ENCODE data around the gene FOXP1.

FOXP1 gene

GRCh38 chr3:71288269-71288930 is 295.1 kb downstream of the FOXP1 start:
- ATAC-seq: no peak
- TF ChIP-seq TCF4 (CRISPR knock-in tag; IDR thresholded peaks at IDR 0.05; ENCODE audit: borderline replicate concordance) (no peak), ESRRG (CRISPR knock-in tag; IDR thresholded peaks at IDR 0.05) (no peak), OSR1 (CRISPR knock-in tag; IDR thresholded peaks at IDR 0.05) (no peak), SNAI2 (CRISPR knock-in tag; IDR thresholded peaks at IDR 0.05) (no peak), PPARA (CRISPR knock-in tag; IDR thresholded peaks at IDR 0.05; ENCODE audit: borderline replicate concordance) (no peak), ZNF565 (CRISPR knock-in tag; conservative IDR thresholded peaks at IDR 0.05; ENCODE audit: low read depth) (no peak), ARNTL (CRISPR knock-in tag; IDR thresholded peaks at IDR 0.05; ENCODE audit: borderline replicate concordance, low read depth) (no peak), ISL1 (CRISPR knock-in tag; IDR thresholded peaks at IDR 0.05) (no peak), BACH2 (CRISPR knock-in tag; IDR thresholded peaks at IDR 0.05; ENCODE audit: borderline replicate concordance) (no peak), CSRNP3 (CRISPR knock-in tag; IDR thresholded peaks at IDR 0.05) (no peak), RARB (CRISPR knock-in tag; IDR thresholded peaks at IDR 0.05) (no peak), ZFP3 (CRISPR knock-in tag; IDR thresholded peaks at IDR 0.05) (no peak), ZC3H10 (CRISPR knock-in tag; IDR thresholded peaks at IDR 0.05) (no peak), ZFP30 (CRISPR knock-in tag; IDR thresholded peaks at IDR 0.05) (no peak), GLIS3 (CRISPR knock-in tag; IDR thresholded peaks at IDR 0.05) (no peak), CSDC2 (CRISPR knock-in tag; IDR thresholded peaks at IDR 0.05) (no peak), ZNF8 (CRISPR knock-in tag; IDR thresholded peaks at IDR 0.05) (no peak), PATZ1 (CRISPR knock-in tag; IDR thresholded peaks at IDR 0.05; ENCODE audit: borderline replicate concordance) (no peak), POU6F1 (CRISPR knock-in tag; IDR thresholded peaks at IDR 0.05; ENCODE audit: borderline replicate concordance, low read depth) (no peak)

- TF ChIP-seq TSHZ2 (CRISPR knock-in tag; IDR thresholded peaks at IDR 0.05) (no peak), ZC3H10 (CRISPR knock-in tag; IDR thresholded peaks at IDR 0.05) (no peak), ARNTL (CRISPR knock-in tag; IDR thresholded peaks at IDR 0.05; ENCODE audit: borderline replicate concordance, low read depth) (no peak), ZNF8 (CRISPR knock-in tag; IDR thresholded peaks at IDR 0.05) (no peak), TCF4 (CRISPR knock-in tag; IDR thresholded peaks at IDR 0.05; ENCODE audit: borderline replicate concordance) (no peak), CREB5 (CRISPR knock-in tag; IDR thresholded peaks at IDR 0.05; ENCODE audit: low read depth) (no peak), ISL1 (CRISPR knock-in tag; IDR thresholded peaks at IDR 0.05) (no peak), ZFP30 (CRISPR knock-in tag; IDR thresholded peaks at IDR 0.05) (no peak), PPARA (CRISPR knock-in tag; IDR thresholded peaks at IDR 0.05; ENCODE audit: borderline replicate concordance) (no peak), PATZ1 (CRISPR knock-in tag; IDR thresholded peaks at IDR 0.05; ENCODE audit: borderline replicate concordance) (no peak), ESRRG (CRISPR knock-in tag; IDR thresholded peaks at IDR 0.05) (no peak), ZNF565 (CRISPR knock-in tag; conservative IDR thresholded peaks at IDR 0.05; ENCODE audit: low read depth) (no peak), BACH2 (CRISPR knock-in tag; IDR thresholded peaks at IDR 0.05; ENCODE audit: borderline replicate concordance) (no peak), OSR1 (CRISPR knock-in tag; IDR thresholded peaks at IDR 0.05) (no peak), ZNF70 (CRISPR knock-in tag; IDR thresholded peaks at IDR 0.05) (no peak), CSDC2 (CRISPR knock-in tag; IDR thresholded peaks at IDR 0.05) (no peak), POU6F1 (CRISPR knock-in tag; IDR thresholded peaks at IDR 0.05; ENCODE audit: borderline replicate concordance, low read depth) (no peak), TOX (CRISPR knock-in tag; IDR thresholded peaks at IDR 0.05; ENCODE audit: borderline replicate concordance) (no peak), RARB (CRISPR knock-in tag; IDR thresholded peaks at IDR 0.05) (no peak), GLIS3 (CRISPR knock-in tag; IDR thresholded peaks at IDR 0.05) (no peak)
- ATAC-seq: no peak
Observed at GRCh38 chr3:71285086-71285485, 298.4 kb downstream of the FOXP1 start.

Data from SK-N-SH treated with all-trans-retinoic acid at 6 μM for 48 hours (cell line).